SW 1271 (cell line): ENCODE results near the gene MTTP.

Source experiments
- DNase-seq, 2 experiments: peaks; one replicate each; lab custom pipeline; 2025; lab: John Stamatoyannopoulos, UW

The MTTP gene

GRCh38 chr4:99670409-99671073 is 95.9 kb downstream of the MTTP start:
- DNase-seq = no peak
